ENCODE results near the gene USP3. TPM values are rescaled to one million over a fixed set of nuclear protein-coding genes. Genes with fewer than 3 reads are reported as not detected.
A peak's percentile ranks its signal among the peaks of the same experiment; 100 is the strongest.

The USP3 gene
- total RNA-seq, 1 donor from 2014 or later, result 62.5 TPM

DNA sequence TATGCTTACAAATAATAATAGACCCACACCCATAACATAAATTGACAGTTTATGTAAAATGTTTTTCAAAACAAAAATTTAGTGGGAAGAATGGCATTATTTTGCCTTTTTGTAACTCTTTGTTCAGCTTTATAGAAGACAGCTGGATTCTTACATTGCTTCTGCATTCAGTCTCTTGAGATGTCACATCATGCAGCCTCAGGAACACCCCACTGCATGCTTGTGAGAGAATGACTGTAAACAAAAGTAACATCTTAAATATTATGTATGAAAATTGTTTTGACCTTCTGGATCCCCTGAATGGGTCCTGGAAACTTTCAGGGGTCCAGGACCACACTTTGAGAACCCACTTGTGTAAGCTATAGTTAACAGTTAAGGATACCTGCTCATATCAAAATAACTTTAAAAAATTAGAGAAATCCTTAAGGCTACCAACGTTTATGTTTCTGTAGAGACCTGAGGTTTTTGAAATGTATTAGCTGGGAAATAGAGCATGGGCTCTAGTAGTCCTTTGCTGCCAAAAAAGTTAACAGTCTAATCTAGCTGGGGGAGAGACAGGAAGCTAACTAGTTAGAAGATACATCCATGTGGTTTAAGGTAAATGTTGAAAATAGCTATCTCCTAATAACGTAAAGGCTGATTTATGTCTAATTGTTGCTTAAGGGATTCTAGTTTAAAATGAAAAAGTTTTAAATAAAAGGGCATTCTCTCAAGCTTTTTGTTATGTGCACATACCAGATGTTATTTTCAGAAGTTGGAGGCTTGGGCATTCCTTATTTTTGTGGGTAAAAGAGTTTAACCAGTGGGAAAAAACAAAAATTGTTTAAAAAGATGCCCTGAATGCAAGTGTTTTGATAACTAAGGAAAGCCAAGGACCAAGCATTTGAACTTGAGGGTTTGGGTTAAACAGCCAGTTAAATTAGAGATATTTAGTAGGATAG is 3.8 kb downstream of the USP3 start:
- Histone ChIP-seq H3K4me3 (no peak overlapping the region), H3K4me1 (peaks cover 59% of the 10 kb centered on the region), H3K27me3 (no peaks in the 10 kb centered on the region), H3K9me3 (no peaks in the 10 kb centered on the region), H3K36me3 (no peaks in the 10 kb centered on the region), H3K27ac (no peak overlapping the region)
- TF ChIP-seq, protein P1, sequence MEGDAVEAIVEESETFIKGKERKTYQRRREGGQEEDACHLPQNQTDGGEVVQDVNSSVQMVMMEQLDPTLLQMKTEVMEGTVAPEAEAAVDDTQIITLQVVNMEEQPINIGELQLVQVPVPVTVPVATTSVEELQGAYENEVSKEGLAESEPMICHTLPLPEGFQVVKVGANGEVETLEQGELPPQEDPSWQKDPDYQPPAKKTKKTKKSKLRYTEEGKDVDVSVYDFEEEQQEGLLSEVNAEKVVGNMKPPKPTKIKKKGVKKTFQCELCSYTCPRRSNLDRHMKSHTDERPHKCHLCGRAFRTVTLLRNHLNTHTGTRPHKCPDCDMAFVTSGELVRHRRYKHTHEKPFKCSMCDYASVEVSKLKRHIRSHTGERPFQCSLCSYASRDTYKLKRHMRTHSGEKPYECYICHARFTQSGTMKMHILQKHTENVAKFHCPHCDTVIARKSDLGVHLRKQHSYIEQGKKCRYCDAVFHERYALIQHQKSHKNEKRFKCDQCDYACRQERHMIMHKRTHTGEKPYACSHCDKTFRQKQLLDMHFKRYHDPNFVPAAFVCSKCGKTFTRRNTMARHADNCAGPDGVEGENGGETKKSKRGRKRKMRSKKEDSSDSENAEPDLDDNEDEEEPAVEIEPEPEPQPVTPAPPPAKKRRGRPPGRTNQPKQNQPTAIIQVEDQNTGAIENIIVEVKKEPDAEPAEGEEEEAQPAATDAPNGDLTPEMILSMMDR (IDR thresholded peaks at IDR 0.05), result no peak
- intact Hi-C loops (cut with DNase I), result no loop called here
- no peak for ATAC-seq
- DNase-seq, result no peak

DNA sequence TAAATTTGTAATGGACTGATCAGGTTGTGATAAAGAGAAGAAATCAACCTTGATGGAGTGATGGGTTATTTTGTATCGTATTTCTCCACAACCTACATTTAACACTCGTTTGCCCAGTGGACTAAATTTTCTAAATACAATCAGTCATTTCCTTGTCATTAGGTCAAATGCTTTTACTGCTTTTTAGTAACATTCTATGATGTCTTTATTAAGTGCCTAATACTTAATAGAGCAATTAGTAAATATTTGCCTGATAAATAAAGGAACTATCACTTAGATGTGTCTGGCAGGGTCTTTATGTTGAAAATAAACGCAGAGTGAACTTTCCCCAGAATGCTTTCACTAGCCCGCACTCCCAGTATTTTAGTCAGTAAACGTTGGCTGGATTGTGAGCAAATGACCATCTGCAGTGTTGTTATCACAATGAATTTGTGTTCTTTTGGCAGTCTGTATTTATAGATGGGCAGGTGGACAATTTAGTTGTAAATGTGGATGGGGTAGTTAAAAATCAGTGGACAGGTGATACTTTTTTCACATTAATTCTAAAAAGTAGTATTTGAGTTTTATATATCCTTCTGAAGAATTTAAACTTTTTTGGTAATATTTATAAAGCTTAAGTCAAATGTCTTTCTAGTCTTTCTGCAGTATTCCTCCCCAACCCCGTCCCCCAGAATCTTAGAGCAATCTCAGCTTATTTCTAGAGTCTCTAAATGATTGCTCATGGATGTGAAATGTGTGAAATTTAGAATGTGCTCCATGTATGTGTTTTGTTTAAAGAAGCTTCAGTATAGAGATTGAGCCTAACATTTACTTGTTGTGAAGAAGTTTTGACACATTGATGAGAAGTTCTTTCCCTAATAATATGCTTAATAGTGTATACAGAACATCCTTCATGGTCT is 4.9 kb downstream of the USP3 start:
- no peak overlapping the region for H3K4me3 ChIP-seq
- DNase-seq (no peak), ATAC-seq (no peak)
- no peaks in the 10 kb centered on the region for H3K36me3 ChIP-seq
- TF ChIP-seq, protein P1 (IDR thresholded peaks at IDR 0.05), result no peak
- H3K27me3 ChIP-seq, result no peaks in the 10 kb centered on the region
- peaks cover 69% of the 10 kb centered on the region for H3K4me1 ChIP-seq
- no peaks in the 10 kb centered on the region for H3K9me3 ChIP-seq
- intact Hi-C loops (cut with DNase I), result no loop called here
- H3K27ac ChIP-seq, result peak overlapping the region; percentile 12

DNA sequence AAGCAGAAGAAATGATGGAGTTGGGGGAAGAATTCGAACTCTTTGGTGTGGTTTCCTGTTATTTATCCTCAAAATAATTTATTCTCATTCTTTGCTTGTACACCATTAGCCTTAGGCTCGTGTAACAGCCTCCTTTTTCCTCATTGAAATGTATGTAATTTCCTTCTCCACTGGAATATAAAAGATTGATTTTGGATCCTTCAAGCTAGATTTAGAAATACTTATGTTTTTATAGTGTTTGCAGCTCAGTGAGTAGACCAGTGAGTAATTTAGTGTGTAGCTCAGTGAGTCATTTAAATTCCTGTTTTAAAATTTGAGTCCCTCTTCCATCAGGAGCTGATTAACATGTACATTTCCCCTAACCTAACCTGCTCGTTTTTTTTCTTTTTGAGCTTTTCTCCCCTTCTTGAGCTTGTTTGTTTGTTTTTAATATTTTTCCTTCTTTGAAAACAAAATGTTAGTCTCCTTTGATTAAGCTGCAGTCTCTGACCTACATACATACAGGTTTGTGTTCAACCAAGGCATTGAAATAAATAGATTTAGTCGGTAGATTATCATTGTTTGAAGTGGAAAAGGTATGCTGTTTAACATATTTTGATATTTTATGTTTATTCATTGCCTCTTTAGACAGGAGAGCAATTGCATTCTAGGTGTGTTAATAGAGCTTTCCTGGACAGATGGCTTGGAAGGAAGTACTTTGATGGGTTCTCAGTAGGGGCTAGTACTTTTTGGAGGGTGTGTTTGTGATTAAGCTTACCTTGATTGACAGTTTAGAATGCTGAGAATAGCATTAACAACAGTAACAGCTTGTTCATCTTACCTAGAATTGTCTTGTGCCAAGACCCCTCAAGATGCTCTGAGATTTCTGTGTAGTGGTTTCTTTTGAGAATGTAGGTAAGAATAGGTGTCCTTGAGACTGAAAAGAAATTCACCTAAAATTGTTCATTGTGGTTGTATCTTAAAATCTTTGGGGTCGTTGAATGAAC is 5.9 kb downstream of the USP3 start:
- Histone ChIP-seq H3K9me3 (no peaks in the 10 kb centered on the region), H3K36me3 (no peaks in the 10 kb centered on the region), H3K4me3 (no peak overlapping the region), H3K27ac (peak overlapping the region; percentile 12), H3K27me3 (no peaks in the 10 kb centered on the region), H3K4me1 (peaks cover 78% of the 10 kb centered on the region)
- no peak for ATAC-seq
- intact Hi-C loops (cut with DNase I), result no loop called here
- no peak for DNase-seq
- TF ChIP-seq, protein P1 (IDR thresholded peaks at IDR 0.05), result no peak

DNA sequence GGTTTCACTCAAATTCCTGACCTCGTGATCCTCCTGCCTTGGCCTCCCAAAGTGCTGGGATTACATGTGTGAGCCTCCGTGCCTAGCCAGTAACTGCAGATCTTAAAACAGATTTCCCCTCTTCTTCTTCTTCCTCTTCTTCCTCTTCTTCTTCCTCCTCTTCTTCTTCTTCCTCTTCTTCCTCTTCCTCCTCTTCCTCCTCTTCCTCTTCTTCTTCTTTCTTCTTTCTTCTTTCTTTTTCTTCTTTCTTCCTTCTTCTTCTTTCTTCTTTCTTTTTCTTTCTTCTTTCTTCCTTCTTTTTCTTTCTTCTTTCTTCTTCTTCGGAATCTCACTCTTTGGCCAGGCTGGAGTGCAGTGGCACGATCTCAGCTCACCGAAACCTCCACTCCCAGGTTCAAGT is 7.8 kb downstream of the USP3 start:
- ATAC-seq, result no peak
- DNase-seq, result no peak
- intact Hi-C loops (cut with DNase I), result no loop called here

More for the DNA sequence above, 7.8 kb downstream of the USP3 start:
- H3K4me1 ChIP-seq, result peaks cover 81% of the 10 kb centered on the region
- H3K4me3 ChIP-seq, result no peak overlapping the region
- no peaks in the 10 kb centered on the region for H3K36me3 ChIP-seq
- TF ChIP-seq, protein P1 (IDR thresholded peaks at IDR 0.05), result no peak
- no peaks in the 10 kb centered on the region for H3K27me3 ChIP-seq
- H3K27ac ChIP-seq, result no peak overlapping the region
- no peaks in the 10 kb centered on the region for H3K9me3 ChIP-seq

Data from upper lobe of right lung (tissue), 1 donor.